ENCODE results near the gene NSA2. TPM values are rescaled to one million over a fixed set of nuclear protein-coding genes. Genes with fewer than 3 reads are reported as not detected.
A peak's percentile ranks its signal among the peaks of the same experiment; 100 is the strongest.
"Not testable (repeated sequence)": the region's sequence is repeated elsewhere in the genome, so short reads cannot be mapped to it uniquely, and the experiment has no call there.

The NSA2 gene
- total RNA-seq, 1 experiment from 2014 or later: 75.6 TPM

- peaks cover 29% of the 10 kb centered on the region for H3K36me3 Mint-ChIP-seq
- POLR2A ChIA-PET; ATAC-seq; H3K9me3 Mint-ChIP-seq; H3K27ac Mint-ChIP-seq; CTCF ChIA-PET; H3K4me1 Mint-ChIP-seq; H3K27me3 Mint-ChIP-seq (ENCODE audit: low read depth); H3K4me3 Mint-ChIP-seq; DNase-seq (ENCODE audit: low spot score): not testable (repeated sequence)
- TF ChIP-seq HMGA2 (CRISPR knock-in tag; IDR thresholded peaks at IDR 0.05): peak; percentile 99
These were observed 18.3 kb upstream of the NSA2 start for GRCh38 chr5:74748742-74749141.

GRCh38 chr5:74761241-74761640 lies 5.8 kb upstream of the NSA2 start:
- CTCF ChIA-PET: interaction anchor here (1.4 kb wide), 1 partner anchor 174 kb away, joined by 5 read pairs; no protein-coding TSS in a partner anchor
- no peak for DNase-seq (ENCODE audit: low spot score)
- POLR2A ChIA-PET: no interaction called here
- Mint-ChIP-seq H3K9me3 (no peaks in the 10 kb centered on the region), H3K27ac (no peak overlapping the region), H3K27me3 (ENCODE audit: low read depth) (no peaks in the 10 kb centered on the region), H3K36me3 (peaks cover 26% of the 10 kb centered on the region), H3K4me3 (no peak overlapping the region), H3K4me1 (peaks cover 9% of the 10 kb centered on the region)
- TF ChIP-seq MXD4 (CRISPR knock-in tag; IDR thresholded peaks at IDR 0.05; ENCODE audit: borderline replicate concordance) (no peak), ZNF138 (CRISPR knock-in tag; conservative IDR thresholded peaks at IDR 0.05) (no peak), NFATC4 (CRISPR knock-in tag; IDR thresholded peaks at IDR 0.05) (no peak), ATF2 (CRISPR knock-in tag; IDR thresholded peaks at IDR 0.05; ENCODE audit: borderline replicate concordance, low read depth) (no peak)
- no peak for ATAC-seq

- Mint-ChIP-seq H3K4me3 (no peak overlapping the region), H3K27me3 (ENCODE audit: low read depth) (no peaks in the 10 kb centered on the region), H3K27ac (no peak overlapping the region), H3K4me1 (peaks cover 10% of the 10 kb centered on the region), H3K9me3 (no peaks in the 10 kb centered on the region), H3K36me3 (peaks cover 16% of the 10 kb centered on the region)
- no peak for TF ChIP-seq ELF4 (CRISPR knock-in tag; IDR thresholded peaks at IDR 0.05; ENCODE audit: low read depth)
- TF ChIP-seq NR3C1 (CRISPR knock-in tag; conservative IDR thresholded peaks at IDR 0.05; ENCODE audit: low read depth): no peak
- TF ChIP-seq E2F5 (CRISPR knock-in tag; IDR thresholded peaks at IDR 0.05): no peak
- TF ChIP-seq SP1 (CRISPR knock-in tag; conservative IDR thresholded peaks at IDR 0.05): no peak
- no peak for TF ChIP-seq ZNF423 (CRISPR knock-in tag; IDR thresholded peaks at IDR 0.05)
- TF ChIP-seq JAZF1 (CRISPR knock-in tag; IDR thresholded peaks at IDR 0.05): no peak
- TF ChIP-seq SMAD3 (CRISPR knock-in tag; IDR thresholded peaks at IDR 0.05; ENCODE audit: borderline replicate concordance): no peak
- TF ChIP-seq FOXJ3 (CRISPR knock-in tag; IDR thresholded peaks at IDR 0.05; ENCODE audit: borderline replicate concordance): no peak
- TF ChIP-seq MLX (CRISPR knock-in tag; IDR thresholded peaks at IDR 0.05): no peak
- no peak for TF ChIP-seq MYBL2 (CRISPR knock-in tag; IDR thresholded peaks at IDR 0.05)
- no peak for TF ChIP-seq RELA (CRISPR knock-in tag; IDR thresholded peaks at IDR 0.05; ENCODE audit: borderline replicate concordance)
- DNase-seq (ENCODE audit: low spot score) (no peak), ATAC-seq (no peak)
- ChIA-PET CTCF (interaction anchor here (0.6 kb wide), 1 partner anchor 162 kb away, joined by 3 read pairs; no protein-coding TSS in a partner anchor), POLR2A (no interaction called here)
These were observed 4.5 kb upstream of the NSA2 start for GRCh38 chr5:74762599-74762998.

GRCh38 chr5:74763504-74763903 lies 3.5 kb upstream of the NSA2 start:
- Mint-ChIP-seq H3K4me1 (peaks cover 16% of the 10 kb centered on the region), H3K36me3 (peaks cover 9% of the 10 kb centered on the region), H3K27ac (no peak overlapping the region), H3K9me3 (no peaks in the 10 kb centered on the region), H3K27me3 (ENCODE audit: low read depth) (no peaks in the 10 kb centered on the region), H3K4me3 (no peak overlapping the region)
- DNase-seq (ENCODE audit: low spot score) (no peak), ATAC-seq (no peak)
- ChIA-PET POLR2A (interaction anchor here (0.5 kb wide), 1 partner anchor 897 kb away, joined by 3 read pairs; no protein-coding TSS in a partner anchor), CTCF (no interaction called here)
- TF ChIP-seq RELA (CRISPR knock-in tag; IDR thresholded peaks at IDR 0.05; ENCODE audit: borderline replicate concordance) (no peak), AR (CRISPR knock-in tag; IDR thresholded peaks at IDR 0.05) (no peak), ETV6 (CRISPR knock-in tag; IDR thresholded peaks at IDR 0.05) (no peak), GRHL2 (CRISPR knock-in tag; IDR thresholded peaks at IDR 0.05; ENCODE audit: insufficient replicate concordance, severe bottlenecking) (no peak), MLX (CRISPR knock-in tag; IDR thresholded peaks at IDR 0.05) (no peak), E2F4 (CRISPR knock-in tag; IDR thresholded peaks at IDR 0.05; ENCODE audit: borderline replicate concordance, low read depth) (no peak), MAX (CRISPR knock-in tag; IDR thresholded peaks at IDR 0.05) (no peak)

Data from WTC11 (cell line).